ENCODE measurements around the gene RHOXF2.

Gene RHOXF2

GRCh38 chrX:120205816-120206753 lies 47.7 kb downstream of the RHOXF2 start:
- H3K9me3 ChIP-seq (ENCODE audit: insufficient read depth, low read depth, low read length) = no peaks in the 10 kb centered on the region
- H3K27me3 ChIP-seq (ENCODE audit: insufficient read depth, low read length) = no peaks in the 10 kb centered on the region
- no peak overlapping the region for H3K4me3 ChIP-seq (ENCODE audit: low read length)
- H3K4me1 ChIP-seq (ENCODE audit: insufficient read depth, low read length) = no peaks in the 10 kb centered on the region
- no peaks in the 10 kb centered on the region for H3K36me3 ChIP-seq (ENCODE audit: insufficient read depth, low read depth, low read length)
- no peak overlapping the region for H3K9ac ChIP-seq (ENCODE audit: low read depth, low read length)
- no peak overlapping the region for H3K27ac ChIP-seq (ENCODE audit: low read length)

DNA sequence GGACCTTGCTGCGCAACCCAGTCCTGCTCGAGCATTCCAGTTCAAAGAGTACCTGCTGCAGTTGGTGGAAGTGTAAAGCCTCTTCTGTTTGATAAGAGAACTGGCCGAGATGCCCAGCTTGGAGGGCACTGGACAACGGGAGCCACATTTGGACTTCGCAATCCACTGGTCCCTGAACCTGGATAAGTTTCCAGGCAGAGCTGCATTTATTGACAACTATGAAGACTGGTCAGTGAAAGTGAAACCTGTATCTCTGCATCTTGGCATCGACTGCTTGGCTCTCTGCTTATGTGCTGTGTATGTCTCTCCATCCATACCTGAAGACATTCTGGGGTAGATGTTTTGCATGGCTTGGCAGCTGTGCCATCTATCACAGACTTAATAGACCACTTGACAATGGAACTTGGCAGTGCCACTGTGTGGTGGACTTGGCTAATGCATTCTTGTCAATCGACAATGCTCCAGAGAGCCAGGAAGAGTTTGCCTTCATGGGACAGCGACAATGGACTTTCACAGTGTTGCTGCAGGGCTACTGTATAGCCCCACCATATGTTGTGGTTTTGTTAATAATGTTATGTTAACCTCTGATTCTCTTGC lies 48.7 kb downstream of the RHOXF2 start:
- H3K9ac ChIP-seq (ENCODE audit: low read depth, low read length) = no peak overlapping the region
- H3K27ac ChIP-seq (ENCODE audit: low read length) = no peak overlapping the region

GRCh38 chrX:120213438-120214265 lies 55.2 kb downstream of the RHOXF2 start:
- Histone ChIP-seq H3K9me3 (ENCODE audit: insufficient read depth, low read depth, low read length) (no peaks in the 10 kb centered on the region), H3K4me3 (ENCODE audit: low read length) (no peak overlapping the region), H3K27ac (ENCODE audit: low read length) (no peak overlapping the region), H3K4me1 (ENCODE audit: insufficient read depth, low read length) (no peaks in the 10 kb centered on the region), H3K36me3 (ENCODE audit: insufficient read depth, low read depth, low read length) (no peaks in the 10 kb centered on the region), H3K9ac (ENCODE audit: low read depth, low read length) (no peak overlapping the region), H3K27me3 (ENCODE audit: insufficient read depth, low read length) (no peaks in the 10 kb centered on the region)

More for the DNA sequence above, 48.7 kb downstream of the RHOXF2 start:
- Histone ChIP-seq H3K27me3 (ENCODE audit: insufficient read depth, low read length) (no peaks in the 10 kb centered on the region), H3K4me1 (ENCODE audit: insufficient read depth, low read length) (no peaks in the 10 kb centered on the region), H3K9me3 (ENCODE audit: insufficient read depth, low read depth, low read length) (no peaks in the 10 kb centered on the region), H3K36me3 (ENCODE audit: insufficient read depth, low read depth, low read length) (no peaks in the 10 kb centered on the region), H3K4me3 (ENCODE audit: low read length) (no peak overlapping the region)

All from iPS-20b (cell line).